ENCODE data around the gene NOL7.

- TF ChIP-seq EZH2phosphoT487 (IDR thresholded peaks at IDR 0.05; ENCODE audit: borderline replicate concordance, low read length) (no peak), CTCF (conservative IDR thresholded peaks at IDR 0.05; ENCODE audit: low read depth, low read length) (no peak), EZH2 (IDR thresholded peaks at IDR 0.05; ENCODE audit: low read length, unreplicated experiment) (no peak)
Observed at GRCh38 chr6:13604546-13605416, 10.4 kb upstream of the NOL7 start.

All from PC-3 (cell line).